ENCODE results near the gene NAIF1. TPM values are rescaled to one million over a fixed set of nuclear protein-coding genes. Genes with fewer than 3 reads are reported as not detected.
A peak's percentile ranks its signal among the peaks of the same experiment; 100 is the strongest.

The NAIF1 gene
- total and polyA plus RNA-seq, 2 donors from 2014 or later: 9.7 to 12.3 TPM

DNA sequence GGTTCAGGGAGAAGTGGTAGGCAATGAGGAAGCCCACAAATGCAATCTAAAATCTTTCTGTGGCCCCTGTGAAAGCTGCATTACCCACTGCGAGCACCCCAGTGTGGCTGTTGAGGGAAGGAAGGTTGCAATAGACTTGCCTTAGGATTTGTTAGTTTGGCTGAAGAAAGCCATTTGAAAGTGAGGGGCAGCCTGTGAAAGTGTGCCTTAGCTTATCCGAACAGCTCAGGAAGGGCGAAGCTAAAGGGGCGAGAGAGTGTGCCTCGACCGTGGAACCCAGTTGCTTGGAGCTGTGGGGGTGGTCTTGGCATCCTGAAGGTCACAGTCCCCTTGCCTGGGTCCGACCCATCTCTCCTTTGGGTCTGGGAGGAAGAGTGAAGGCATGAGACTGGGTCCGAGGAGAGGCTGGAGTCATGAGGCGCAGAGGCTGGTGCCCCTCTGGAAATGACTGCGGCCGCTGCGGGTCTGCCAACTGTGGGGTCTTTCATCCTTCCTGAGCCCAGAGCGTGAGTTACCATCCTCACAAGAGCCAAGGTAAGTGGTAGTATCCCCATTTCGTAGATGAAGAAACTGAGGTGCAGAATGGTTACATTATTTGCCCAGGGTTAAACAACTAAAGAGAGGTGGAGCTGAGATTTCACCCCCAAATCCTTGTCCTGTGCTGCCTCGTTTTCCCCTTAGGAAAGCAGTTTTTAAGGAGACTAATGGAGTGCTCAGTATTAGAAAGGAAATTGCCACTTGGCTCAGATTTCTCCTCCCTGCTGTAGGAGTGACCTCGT lies 25.3 kb upstream of the NAIF1 start:
- FAIRE-seq (no peak), DNase-seq (peak in 1 of 5 donors; percentile 60)
- no peaks in the 10 kb centered on the region for H3K27me3 ChIP-seq (ENCODE audit: control insufficient read depth, insufficient read depth, low read length)
- no peak overlapping the region for H3K9ac ChIP-seq (ENCODE audit: low read length in 3 of 3)
- no peaks in the 10 kb centered on the region for H3K9me3 ChIP-seq (ENCODE audit: control insufficient read depth in 2 of 3, insufficient read depth in 1 of 3, low read length in 3 of 3)
- no peak overlapping the region for H3K27ac ChIP-seq (ENCODE audit: low read depth in 2 of 2, low read length in 2 of 2)
- intact Hi-C loops (cut with DNase I): no loop called here
- TF ChIP-seq, protein P1, sequence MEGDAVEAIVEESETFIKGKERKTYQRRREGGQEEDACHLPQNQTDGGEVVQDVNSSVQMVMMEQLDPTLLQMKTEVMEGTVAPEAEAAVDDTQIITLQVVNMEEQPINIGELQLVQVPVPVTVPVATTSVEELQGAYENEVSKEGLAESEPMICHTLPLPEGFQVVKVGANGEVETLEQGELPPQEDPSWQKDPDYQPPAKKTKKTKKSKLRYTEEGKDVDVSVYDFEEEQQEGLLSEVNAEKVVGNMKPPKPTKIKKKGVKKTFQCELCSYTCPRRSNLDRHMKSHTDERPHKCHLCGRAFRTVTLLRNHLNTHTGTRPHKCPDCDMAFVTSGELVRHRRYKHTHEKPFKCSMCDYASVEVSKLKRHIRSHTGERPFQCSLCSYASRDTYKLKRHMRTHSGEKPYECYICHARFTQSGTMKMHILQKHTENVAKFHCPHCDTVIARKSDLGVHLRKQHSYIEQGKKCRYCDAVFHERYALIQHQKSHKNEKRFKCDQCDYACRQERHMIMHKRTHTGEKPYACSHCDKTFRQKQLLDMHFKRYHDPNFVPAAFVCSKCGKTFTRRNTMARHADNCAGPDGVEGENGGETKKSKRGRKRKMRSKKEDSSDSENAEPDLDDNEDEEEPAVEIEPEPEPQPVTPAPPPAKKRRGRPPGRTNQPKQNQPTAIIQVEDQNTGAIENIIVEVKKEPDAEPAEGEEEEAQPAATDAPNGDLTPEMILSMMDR (IDR thresholded peaks at IDR 0.05; ENCODE audit: borderline replicate concordance, extremely low read depth, insufficient read depth): no peak
- H3K36me3 ChIP-seq (ENCODE audit: control insufficient read depth in 2 of 3, insufficient read depth in 3 of 3, low read length in 3 of 3): no peaks in the 10 kb centered on the region
- H3K4me1 ChIP-seq (ENCODE audit: control insufficient read depth in 2 of 3, insufficient read depth in 2 of 3, low read depth in 1 of 3, low read length in 3 of 3): peaks cover 7 to 24% (median 13%) of the 10 kb centered on the region in 3 donors
- no peak overlapping the region for H3K4me3 ChIP-seq (ENCODE audit: low read length in 3 of 3)

DNA sequence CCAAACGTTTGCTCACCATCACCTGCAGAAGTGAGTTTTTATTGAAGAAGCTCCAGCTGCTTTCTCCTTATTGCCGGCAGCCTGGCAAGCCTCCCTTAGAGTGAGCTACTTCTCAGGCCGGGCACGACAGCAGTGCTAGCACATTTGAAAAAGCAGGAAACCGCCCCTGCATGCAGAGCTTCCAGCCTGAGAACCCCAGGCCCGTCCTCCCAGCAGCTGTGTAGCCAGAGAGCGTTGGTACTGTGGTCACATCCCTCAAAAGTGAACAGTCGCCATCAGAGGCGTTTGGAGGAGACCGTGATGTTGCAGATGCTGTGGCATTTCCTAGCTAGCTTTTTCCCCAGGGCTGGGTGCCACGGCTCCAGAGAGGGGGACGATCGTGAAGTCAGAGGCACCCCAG lies 24.5 kb upstream of the NAIF1 start:
- Histone ChIP-seq H3K4me1 (ENCODE audit: control insufficient read depth in 2 of 3, insufficient read depth in 2 of 3, low read depth in 1 of 3, low read length in 3 of 3) (peaks cover 7 to 23% (median 11%) of the 10 kb centered on the region in 3 donors), H3K36me3 (ENCODE audit: control insufficient read depth in 2 of 3, insufficient read depth in 3 of 3, low read length in 3 of 3) (no peaks in the 10 kb centered on the region), H3K9ac (ENCODE audit: low read length in 3 of 3) (no peak overlapping the region), H3K4me3 (ENCODE audit: low read length in 3 of 3) (peak overlapping the region in 1 of 3 donors; percentile 14), H3K27ac (ENCODE audit: low read depth in 2 of 2, low read length in 2 of 2) (peak overlapping the region in 1 of 2 donors; percentile 13), H3K27me3 (ENCODE audit: control insufficient read depth, insufficient read depth, low read length) (no peaks in the 10 kb centered on the region), H3K9me3 (ENCODE audit: control insufficient read depth in 2 of 3, insufficient read depth in 1 of 3, low read length in 3 of 3) (no peaks in the 10 kb centered on the region)
- intact Hi-C loops (cut with DNase I): no loop called here
- FAIRE-seq (no peak), DNase-seq (peak in 1 of 5 donors; percentile 56)
- TF ChIP-seq, protein P1 (IDR thresholded peaks at IDR 0.05; ENCODE audit: borderline replicate concordance, extremely low read depth, insufficient read depth): no peak

DNA sequence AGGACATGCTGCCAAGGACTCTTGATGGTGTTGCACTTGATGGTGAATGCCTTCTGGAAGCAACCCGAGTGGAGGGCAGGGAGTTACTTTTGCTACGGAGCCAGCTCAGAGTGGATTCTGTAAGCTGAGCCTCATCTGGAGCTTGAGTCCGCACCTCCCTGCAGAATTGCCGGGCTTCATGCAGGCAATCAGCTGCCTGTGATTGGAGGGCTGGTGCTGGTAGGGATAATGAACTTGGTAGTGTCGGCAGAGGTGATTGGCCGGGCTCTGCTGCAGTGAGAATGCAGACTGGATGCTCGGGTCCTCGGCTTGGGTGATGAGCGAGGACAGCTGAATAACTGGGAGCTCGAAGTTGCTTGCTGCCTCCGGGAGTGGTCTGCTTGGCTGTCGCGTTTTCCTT lies 24.0 kb upstream of the NAIF1 start:
- intact Hi-C loops (cut with DNase I): no loop called here
- H3K27ac ChIP-seq (ENCODE audit: low read depth in 2 of 2, low read length in 2 of 2): no peak overlapping the region
- H3K4me3 ChIP-seq (ENCODE audit: low read length in 3 of 3): peak overlapping the region in 1 of 3 donors; percentile 14
- TF ChIP-seq, protein P1 (IDR thresholded peaks at IDR 0.05; ENCODE audit: borderline replicate concordance, extremely low read depth, insufficient read depth): no peak
- DNase-seq: peak; percentile 73 to 95 (median 93)
- no peak for FAIRE-seq
- peaks cover 7 to 23% (median 11%) of the 10 kb centered on the region in 3 donors for H3K4me1 ChIP-seq (ENCODE audit: control insufficient read depth in 2 of 3, insufficient read depth in 2 of 3, low read depth in 1 of 3, low read length in 3 of 3)
- H3K36me3 ChIP-seq (ENCODE audit: control insufficient read depth in 2 of 3, insufficient read depth in 3 of 3, low read length in 3 of 3): no peaks in the 10 kb centered on the region
- peak overlapping the region in 1 of 3 donors; percentile 10 for H3K9ac ChIP-seq (ENCODE audit: low read length in 3 of 3)
- no peaks in the 10 kb centered on the region for H3K27me3 ChIP-seq (ENCODE audit: control insufficient read depth, insufficient read depth, low read length)
- no peaks in the 10 kb centered on the region for H3K9me3 ChIP-seq (ENCODE audit: control insufficient read depth in 2 of 3, insufficient read depth in 1 of 3, low read length in 3 of 3)

Data from kidney (tissue), 14 donors.